HG02642 (cell line): ENCODE results near the gene TFR2.
"Not testable (repeated sequence)": the region's sequence is repeated elsewhere in the genome, so short reads cannot be mapped to it uniquely, and the experiment has no call there.

Experiments used
- ATAC-seq: cut with Tn5 transposase; IDR thresholded peaks from one replicate; pipeline ENCODE4 v1.9.1; 2021; ENCODE audit warnings: mild to moderate bottlenecking; ENCODE audit not compliant: unreplicated experiment, poor library complexity

TFR2 gene

GRCh38 chr7:100679129-100679926, 38.0 kb upstream of the TFR2 start:
- ATAC-seq, result no peak

GRCh38 chr7:100678291-100678984, 37.1 kb upstream of the TFR2 start:
- ATAC-seq, result no peak

GRCh38 chr7:100677308-100678267, 36.2 kb upstream of the TFR2 start:
- no peak for ATAC-seq

GRCh38 chr7:100676501-100677306, 35.4 kb upstream of the TFR2 start:
- no peak for ATAC-seq

GRCh38 chr7:100675581-100676350, 34.4 kb upstream of the TFR2 start:
- peak; percentile 30 for ATAC-seq

- no peak for ATAC-seq
Measured at GRCh38 chr7:100675105-100675451, 33.7 kb upstream of the TFR2 start.

DNA sequence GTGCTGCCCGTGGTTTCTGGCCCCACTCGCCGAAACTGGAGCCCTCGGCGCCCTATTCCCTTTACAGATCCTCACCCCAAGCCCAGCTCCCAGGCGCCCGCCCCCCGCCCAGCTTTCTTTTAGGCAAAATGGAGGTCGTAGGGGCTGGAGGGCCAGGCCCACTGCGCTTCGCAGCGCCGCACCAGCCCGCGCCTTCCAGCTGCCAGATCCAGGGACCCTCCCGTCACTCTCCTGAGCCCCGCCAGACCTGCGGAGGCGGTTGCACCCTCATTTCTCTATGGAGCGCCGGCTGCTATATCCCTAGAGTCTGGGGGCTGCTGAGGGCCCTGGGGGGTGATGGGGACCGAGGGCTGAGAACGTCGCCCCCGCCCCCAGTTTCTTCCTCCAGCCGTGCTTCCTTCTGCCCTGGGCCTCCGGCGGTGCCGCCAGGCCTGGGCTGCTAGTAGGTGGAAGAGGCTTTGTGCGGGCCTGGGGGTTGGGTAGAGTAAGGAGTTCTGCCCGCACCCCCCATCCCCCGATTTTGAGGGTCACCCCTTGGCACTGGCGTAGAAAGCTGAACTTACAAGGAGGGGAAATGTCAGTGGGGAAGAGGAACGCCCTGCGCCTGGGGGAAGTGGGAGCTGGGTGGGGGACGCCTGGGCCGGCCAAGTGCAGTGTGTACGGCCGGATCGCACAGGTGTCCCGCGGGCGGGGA, 33.2 kb upstream of the TFR2 start:
- no peak for ATAC-seq

DNA sequence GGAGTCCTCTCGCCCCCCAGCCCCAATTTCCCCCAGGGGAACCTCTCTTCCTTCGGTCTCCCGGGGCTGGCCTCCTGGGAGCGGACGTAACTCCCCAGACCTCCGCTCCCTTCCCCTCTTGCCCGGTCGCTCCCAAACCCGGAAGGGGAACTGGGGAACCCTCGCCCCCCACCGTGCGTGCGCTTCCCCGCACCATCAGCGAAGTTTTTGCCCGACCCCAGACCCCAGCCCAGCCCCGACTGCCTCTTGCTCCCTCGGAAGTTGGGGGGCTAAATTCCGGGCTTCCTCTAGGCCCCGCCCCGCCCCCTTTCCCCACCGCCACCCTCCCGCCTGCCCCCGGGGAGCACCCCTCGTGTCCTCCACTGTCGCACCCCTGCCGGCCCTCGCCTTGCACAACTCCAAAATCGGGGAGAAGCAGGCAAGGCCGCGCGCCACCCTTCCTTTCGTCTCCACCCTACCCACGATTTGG, 32.6 kb upstream of the TFR2 start:
- ATAC-seq, result peak; percentile 6

DNA sequence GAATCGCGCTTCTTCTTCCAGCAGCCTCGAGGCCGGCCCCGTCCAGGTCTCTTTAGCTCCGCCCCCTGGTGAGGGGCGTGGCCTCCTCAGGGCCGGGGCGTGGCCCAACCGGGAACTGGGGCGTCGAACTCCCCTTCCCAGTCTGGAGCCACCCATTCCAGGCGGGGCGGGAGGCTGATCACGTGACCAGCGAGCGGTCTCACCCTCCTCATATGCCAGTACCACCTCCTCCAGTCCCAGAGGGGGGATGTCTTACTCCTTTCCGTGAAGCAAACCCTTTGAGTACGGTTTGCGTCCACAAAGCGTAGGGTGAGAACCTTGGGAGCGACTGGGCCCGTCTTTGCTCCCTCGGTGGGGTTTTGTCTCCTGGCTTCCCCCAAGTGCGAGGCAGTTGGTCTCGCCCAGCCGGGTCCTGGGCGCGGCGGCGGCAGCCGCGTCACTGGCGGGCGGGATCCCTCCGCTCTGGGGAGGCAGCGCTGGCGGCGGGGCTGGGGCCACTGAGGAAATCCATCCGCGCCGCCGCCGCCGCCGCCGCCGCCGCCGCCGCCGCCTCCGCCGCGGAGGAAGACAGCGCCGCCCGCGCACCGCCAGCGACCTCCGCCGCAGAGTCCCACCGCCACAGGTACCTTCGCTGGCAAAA, 32.1 kb upstream of the TFR2 start, which contains the start of gene GNB2:
Gene GNB2, plus strand, starts transcription at position 439 of the 640 bp plus-strand sequence. CDS start 2,526 bp downstream, outside the sequence.
- peak; percentile 68 for ATAC-seq

DNA sequence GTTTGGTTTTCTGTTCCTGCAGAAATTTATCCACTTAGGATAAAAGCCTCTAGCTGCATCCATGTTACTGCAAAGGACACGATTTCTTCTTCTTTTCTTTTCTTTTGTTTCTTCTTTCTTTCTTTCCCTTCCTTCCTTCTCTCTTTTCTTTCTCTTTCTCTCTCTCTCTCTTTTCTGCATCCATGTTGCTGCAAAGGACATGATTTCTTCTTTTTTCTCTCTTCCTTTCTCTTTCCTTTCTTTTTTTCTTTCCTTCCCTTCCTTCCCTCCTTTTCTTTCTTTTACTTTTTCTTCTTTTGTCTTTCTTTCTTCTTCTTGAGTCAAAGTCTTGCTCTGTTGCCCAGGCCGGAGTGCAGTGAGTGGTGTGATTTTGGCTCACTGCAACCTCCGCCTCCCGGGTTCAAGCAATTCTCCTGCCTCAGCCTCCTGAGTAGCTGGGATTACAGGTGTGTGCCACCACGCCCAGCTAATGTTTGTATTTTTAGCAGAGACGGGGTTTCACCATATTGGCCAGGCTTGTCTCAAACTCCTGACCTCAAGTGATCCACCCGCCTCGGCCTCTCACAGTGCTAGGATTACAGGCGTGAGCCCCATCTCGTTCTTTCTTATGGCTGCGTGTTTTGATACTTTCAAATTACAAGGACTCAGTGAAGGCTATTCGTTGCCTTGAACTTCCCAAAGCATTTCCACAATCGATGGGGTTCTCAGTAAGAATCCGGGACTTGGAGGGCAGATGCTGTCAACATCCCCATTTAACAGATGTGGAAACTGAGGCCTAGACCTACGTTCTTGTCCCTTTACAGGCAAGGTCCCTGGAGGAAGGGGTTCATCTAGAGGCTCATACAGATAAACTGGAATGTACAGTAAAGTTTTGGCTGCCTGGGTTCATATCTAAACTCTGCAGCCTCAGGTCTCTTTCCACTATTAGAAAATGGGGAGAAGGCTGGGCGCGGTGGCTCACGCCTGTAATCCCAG, 30.3 kb upstream of the TFR2 start:
- no peak for ATAC-seq

DNA sequence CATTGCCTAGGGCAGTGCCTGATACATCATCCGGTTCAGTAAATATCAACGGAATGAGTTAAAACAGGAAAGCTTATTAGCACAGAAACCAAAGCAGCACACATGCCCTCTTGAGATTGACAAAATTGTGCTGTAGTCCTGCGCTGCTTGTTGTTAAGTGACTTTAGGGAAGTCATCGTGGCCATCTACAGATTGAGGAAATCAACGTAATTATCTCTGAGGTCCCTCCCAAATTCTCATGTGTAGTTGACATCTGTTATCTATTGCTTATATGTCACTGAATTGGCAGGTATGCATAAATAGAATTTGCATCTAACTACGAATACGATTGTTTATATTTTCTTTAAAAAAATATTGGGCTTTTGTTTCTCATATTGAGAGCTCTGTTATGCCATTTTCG, 28.7 kb upstream of the TFR2 start:
- ATAC-seq, result no peak

- not testable (repeated sequence) for ATAC-seq
Measured at GRCh38 chr7:100669106-100669505, 27.8 kb upstream of the TFR2 start.

GRCh38 chr7:100668069-100668449, 26.7 kb upstream of the TFR2 start:
- ATAC-seq, result no peak

DNA sequence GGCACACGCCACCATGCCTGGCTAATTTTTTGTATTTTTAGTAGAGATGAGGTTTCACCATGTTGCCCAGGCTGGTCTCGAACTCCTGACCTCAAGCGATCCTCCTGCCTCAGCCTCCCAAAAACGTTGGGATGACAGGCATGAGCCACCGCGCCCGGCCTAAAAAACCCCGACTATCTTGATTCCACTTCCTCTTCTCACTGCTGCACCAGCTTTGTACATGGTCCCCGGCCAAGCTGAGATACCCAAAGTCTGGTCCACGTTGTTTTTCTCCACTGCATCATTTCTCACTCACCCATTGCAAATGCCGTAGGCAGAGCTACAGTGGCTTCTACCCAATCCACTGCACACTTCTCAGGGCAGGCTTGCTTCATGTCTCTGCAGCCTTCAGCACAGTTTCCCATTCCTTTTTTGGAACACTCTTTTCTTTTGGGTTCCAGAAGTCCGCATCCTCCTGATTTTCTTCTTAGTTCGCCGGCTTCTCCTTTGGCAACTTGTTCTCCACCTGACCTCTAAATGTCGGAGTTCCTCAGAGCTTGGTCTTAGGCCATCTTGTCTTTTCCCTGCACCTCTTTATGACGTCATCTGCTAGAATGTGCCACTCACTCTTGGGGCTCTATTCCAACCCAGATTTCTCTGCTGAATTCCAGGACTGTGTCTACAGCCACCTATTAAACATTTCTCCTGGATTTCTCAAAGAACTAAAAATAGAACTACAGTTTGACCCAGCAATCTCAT, 26.1 kb upstream of the TFR2 start:
- no peak for ATAC-seq

- no peak for ATAC-seq
Measured at GRCh38 chr7:100665168-100665726, 23.9 kb upstream of the TFR2 start.
